Ovary (tissue), 3 donors: ENCODE measurements around the gene CLDN9.

ENCODE experiments used
- CTCF ChIP-seq, 3 donors: fragments of 450-650 bp in 2 of 3; fragments of 200-600 bp in 1 of 3; IDR thresholded peaks; one replicate each; pipeline versions ENCODE4 v1.5.1 to v1.8.0; 2016 to 2022; ENCODE audit warnings: antibody characterized with exemption in 3 of 3, mild to moderate bottlenecking in 1 of 3
- POLR2A ChIP-seq: fragments of 450-650 bp; IDR thresholded peaks from one replicate; pipeline ENCODE4 v1.6.1; 2017; ENCODE audit warnings: antibody characterized with exemption, mild to moderate bottlenecking, moderate library complexity
- donor health status: DM: no; HTN: no; CAD: no.

GRCh38 chr16:3012828-3013420, at the start of gene CLDN9:
- TF ChIP-seq CTCF (IDR thresholded peaks at IDR 0.05) (no peak), POLR2A (no peak)
